GM21717 (cell line): ENCODE measurements around the gene RNF4.
"Not testable (repeated sequence)": the region's sequence is repeated elsewhere in the genome, so short reads cannot be mapped to it uniquely, and the experiment has no call there.

Experiments used
- ATAC-seq: cut with Tn5 transposase; IDR thresholded peaks from one replicate; pipeline ENCODE4 v1.9.1; 2021; ENCODE audit warnings: mild to moderate bottlenecking, moderate library complexity; ENCODE audit not compliant: unreplicated experiment

RNF4 gene

DNA sequence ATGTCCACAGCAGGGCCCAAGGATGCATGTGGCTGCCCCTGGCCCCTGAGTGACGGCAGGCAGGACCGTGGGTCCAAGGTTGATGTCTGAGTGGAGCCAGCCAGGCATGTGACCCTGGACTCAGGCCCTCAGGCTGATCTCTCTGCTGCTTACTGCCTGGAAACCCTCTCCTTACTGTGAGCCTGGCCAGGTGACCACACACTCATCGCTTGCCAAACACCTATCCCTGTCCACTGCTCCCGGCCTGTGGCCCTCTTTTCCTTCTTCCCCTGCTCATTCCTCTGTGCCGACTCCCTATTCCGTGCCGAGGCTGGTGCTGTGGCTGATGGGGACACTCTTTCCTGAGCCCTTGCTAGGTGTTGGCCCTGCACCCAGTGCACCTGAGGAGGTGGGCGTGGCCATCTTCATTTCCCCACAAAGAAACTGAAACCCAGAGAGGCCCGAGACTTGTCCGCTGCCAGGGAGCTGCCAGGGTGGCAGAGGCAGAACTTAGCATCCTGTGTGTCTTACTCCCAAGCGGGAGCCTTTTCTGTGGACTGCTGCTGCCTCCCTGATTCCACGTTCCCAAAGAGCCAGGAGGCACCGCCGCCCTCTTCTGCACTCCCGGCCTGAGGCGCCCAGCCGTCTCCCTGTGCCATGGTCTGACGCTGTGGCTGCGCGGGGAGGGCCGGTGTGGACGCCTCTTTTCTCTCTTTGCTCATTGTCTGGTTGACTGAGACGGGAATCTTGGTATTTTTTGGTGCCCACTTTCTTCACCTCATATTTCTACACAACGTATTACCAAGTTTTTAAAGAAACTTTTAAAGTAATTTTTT, 11.2 kb upstream of the RNF4 start:
- no peak for ATAC-seq

GRCh38 chr4:2458546-2459491, 10.1 kb upstream of the RNF4 start:
- ATAC-seq, result no peak

- ATAC-seq, result no peak
Measured at GRCh38 chr4:2459589-2460349, 9.1 kb upstream of the RNF4 start.

- no peak for ATAC-seq
Measured at GRCh38 chr4:2461246-2461960, 7.5 kb upstream of the RNF4 start.

GRCh38 chr4:2462218-2462991, 6.5 kb upstream of the RNF4 start:
- ATAC-seq, result peak; percentile 64

GRCh38 chr4:2462992-2463762, 5.7 kb upstream of the RNF4 start:
- ATAC-seq, result no peak

GRCh38 chr4:2465032-2465431, 3.9 kb upstream of the RNF4 start:
- ATAC-seq, result no peak

- ATAC-seq, result not testable (repeated sequence)
Measured at GRCh38 chr4:2465544-2465943, 3.4 kb upstream of the RNF4 start.

DNA sequence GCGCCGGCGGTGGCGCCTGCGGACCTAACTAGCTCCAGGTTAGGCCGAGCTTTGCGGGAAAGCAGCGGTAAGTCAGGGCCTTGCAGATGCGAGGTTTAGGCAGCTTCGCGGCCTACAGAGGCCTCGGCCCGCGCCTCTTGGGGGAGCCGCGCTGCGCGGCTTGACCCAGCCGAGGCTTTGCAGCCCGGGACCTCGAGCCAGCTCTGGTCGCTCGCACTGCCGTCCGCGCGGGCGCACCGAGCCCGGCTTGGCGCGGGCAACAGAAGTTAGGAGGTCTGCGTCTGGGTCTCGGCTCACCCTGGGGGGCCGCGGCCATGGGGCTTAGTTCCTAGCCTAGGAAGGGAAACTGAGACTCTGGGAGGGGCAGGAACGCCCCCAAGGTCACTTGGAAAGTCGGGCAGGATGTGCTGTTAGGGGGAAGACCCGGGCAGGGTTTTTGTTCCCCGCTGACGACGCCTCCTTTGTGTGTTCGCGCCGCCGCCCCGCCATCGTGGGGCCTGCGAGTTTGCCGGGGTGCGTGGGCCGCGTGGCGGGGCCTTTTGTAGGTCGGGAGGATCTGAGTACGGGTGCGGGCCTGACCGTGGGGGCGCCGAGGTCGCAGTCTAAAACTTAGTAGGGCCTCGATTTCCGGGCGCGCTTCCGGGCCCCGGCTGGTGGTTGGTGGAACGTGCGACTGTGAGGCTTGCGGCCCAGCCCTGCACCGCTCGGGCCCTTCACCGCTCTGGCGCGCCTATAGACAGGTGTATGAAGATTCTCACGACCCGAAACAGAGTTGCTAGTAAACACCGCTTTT, 482 bp downstream of the RNF4 start:
- ATAC-seq, result peak; percentile 49

DNA sequence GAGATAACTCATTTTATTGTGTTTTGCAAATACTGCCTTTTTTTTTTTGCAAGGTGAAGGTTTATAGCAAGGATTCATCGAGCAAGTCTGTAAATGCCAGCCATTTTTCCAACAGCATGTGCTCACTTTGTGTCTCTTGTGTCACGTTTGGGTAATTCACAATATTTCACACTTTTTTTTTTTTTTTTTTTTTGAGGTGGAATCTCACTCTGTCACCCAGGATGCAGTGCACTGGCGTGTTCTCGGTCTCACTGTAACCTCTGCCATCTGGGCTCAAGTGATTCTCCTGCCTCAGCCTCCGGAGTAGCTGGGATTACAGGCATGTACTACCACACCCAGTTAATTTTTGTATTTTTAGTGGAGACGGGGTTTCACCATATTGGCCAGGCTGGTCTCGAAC, 1.9 kb downstream of the RNF4 start:
- ATAC-seq, result no peak

GRCh38 chr4:2472187-2472586, 3.3 kb downstream of the RNF4 start:
- no peak for ATAC-seq

DNA sequence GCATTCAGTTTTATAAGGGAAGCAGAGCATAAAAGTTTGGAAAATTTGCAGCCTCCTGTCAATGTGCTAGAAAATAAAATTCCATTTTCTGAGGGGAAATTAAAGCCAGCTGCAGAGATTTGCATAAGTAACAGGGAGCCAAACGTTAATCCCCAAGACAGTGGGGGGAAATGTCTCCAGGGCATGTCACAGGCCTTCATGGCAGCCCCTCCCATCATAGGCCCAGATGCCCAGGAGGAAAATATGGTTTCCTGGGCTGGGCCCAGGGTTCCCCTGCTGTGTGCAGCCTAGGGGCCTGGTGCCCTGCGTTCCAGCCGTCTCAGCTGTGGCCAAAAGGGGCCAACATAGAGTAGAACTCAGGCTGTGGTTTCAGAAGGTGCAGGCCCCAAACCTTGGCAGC, 9.3 kb downstream of the RNF4 start:
- ATAC-seq, result no peak

DNA sequence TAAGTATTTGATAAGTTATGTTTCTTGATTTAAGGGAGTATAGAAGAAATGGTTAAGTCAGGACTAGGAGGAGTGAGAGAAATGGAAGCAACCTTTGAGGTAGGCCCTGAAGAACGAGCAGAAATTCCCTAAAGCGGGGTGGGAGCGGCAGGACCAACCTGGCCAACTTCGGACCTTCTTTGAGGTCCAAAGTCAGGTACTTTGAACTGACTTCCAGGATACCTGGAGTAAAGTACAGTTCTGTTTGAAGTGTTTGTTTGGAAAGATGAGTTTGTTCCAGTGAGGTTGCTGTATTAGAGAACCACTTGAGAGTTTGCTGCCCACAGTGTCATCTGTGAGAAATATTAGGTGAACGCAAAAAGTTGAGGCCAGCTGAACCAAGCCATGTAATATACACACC, 11.7 kb downstream of the RNF4 start:
- ATAC-seq, result no peak

DNA sequence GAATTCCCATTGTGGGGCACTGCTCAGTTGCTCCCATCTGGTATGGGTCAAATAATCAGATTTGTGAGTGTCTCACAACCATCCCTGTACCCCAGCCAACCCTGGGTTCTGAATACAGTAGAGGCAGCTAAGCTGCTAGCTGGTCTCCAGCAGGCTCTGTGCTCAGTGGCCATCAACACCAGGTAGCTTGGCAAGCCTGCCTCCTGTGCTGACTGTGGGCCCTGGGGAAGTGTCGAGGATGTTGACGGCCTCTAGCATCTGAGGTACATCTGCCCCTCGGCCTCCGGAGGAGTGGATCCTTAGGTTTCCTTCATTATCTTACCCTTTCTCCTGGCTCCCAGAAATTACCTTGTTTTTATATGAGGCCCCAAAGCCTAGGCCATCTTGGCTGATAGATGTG, 13.3 kb downstream of the RNF4 start:
- no peak for ATAC-seq

GRCh38 chr4:2482693-2483092, 13.8 kb downstream of the RNF4 start:
- ATAC-seq, result peak; percentile 39

DNA sequence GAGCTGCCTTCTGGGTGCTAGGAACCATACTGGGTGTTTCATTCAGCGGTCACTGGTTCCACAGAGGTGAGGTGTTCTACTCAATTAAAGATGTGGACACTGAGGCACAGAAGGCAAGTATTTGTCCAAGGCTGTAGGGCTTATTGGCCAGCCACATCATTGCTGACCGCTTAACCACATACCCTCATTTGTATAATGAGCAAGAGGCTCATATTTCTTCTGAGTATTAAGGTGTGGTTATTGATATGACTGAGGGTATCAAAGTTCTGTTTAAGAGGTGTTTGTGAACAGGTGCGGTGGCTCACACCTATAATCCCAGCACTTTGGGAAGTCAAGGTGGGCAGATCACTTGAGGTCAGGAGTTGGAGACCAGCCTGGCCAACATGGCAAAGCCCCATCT, 14.3 kb downstream of the RNF4 start:
- ATAC-seq, result no peak

DNA sequence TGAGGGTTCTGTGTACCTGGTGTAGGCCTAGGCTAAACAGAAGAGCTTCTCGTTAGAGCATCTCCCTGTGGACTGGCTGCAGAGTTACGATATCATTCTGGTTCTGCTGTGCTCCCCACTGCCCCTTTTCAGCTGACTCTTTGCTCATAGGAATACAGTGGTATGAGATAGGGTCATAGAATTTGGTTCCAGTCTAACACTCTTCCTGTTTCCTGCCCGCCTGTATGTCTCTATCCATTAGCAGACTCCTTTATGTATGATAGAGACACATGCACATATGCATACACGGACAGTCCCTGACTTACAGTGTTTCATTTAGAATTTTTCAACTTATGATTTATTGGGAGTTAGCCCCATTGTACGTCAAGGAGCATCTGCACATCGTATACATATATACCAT, 15.3 kb downstream of the RNF4 start:
- no peak for ATAC-seq

DNA sequence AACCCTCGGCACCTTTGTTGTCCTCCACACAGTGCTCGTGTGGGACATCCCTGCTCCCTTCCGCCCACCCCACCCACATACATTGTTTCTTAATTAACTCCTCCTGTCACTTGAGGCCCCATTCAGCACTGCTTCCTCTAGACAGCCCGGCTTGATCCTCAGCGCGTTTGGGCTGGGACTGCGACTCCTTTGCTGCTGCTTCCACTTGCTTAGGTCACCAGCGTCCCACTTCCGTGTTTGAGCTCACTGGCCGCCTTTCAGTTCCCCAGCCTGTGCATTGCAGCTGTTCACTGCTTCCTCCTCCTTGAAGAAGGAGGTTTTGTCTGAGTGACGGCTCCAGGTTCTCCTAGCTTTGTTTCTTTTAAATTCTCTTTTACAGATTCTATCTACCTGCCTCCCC, 16.1 kb downstream of the RNF4 start:
- peak; percentile 73 for ATAC-seq
